HG02981 (cell line): ENCODE data around the gene CCDC57.

ENCODE experiments used
- ATAC-seq: cut with Tn5 transposase; IDR thresholded peaks from one replicate; pipeline ENCODE4 v1.9.1; 2021; ENCODE audit warnings: mild to moderate bottlenecking, moderate library complexity; ENCODE audit not compliant: unreplicated experiment

The CCDC57 gene

DNA sequence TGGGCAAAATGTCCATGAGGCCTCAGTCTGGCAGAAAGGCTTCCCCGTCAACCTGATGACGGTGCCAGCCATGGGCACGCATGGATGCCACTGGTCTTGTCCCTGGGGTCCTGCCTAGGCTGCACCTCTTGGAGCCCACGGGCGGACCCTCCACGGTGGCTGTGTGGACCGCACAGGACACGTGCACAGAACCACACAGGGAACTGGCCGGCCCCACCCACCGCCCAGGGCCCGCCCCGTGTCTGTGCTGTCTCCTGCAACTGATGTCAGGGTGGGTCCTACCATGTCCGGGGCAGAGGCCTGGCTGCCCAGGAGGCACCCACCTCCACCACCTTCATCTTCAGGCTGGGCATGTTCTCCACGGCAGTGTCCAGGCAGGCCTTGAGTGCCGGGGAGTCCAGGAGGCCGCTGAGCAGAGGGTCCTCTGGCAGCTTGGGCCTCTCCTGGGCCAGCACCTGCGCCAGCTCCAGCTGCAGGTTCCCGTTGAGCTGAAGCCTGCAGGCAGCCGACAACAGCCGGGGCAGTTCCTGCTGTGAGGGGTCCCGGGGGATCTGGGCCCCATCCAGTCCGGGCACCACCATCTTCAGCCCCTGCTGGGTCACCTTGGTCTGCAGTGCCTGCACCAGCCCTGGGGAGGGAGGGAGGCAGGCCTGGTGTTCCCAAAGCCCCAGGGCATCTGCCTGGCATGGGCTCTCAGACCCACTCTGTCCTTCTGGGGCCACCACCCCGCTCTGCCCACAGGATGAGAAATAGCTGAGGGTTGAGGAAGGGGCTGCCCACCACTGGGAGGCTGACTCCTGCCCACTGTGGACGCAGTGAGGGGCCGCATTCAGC lies 126.5 kb downstream of the CCDC57 start:
- no peak for ATAC-seq

DNA sequence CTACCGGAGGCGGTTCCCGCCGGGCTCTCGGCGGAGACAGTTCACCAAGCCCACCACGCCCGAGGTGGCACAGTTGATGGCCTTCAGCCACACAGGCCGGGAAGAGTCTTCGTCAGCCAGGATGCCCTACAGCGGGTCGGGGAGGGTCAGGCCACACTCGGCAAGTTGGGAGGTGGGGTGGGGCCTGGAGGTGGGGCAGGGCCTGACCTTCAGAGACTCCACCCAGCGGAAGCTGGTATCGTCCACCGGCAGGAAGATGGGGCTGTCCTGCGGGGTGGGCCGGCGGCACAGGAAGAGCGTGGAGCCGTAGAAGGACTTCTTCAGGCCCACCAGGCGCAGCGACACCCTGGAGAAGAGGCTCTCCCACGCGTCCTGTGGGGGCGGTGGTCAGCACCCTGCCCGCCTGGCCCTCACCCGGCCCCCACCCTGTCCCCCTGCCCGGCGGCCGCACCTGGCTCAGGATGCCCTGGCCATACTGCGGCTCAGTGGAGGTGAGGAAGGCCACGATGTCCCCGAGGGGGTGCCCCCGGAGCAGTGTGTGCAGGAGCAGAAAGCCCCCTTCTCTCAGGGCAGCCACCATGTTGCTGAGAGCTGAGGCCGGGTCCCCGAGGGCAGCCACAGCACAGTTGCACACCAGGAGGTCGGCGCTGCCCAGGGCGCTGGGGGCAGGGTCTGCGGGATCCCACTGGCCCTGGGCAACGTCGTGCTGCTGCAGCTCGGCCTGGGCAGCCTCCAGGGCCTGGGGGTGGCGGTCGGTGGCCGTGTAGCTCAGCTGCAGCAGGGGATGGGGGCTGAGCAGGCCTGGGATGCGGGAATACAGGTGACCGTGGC lies 127.4 kb downstream of the CCDC57 start:
- ATAC-seq = no peak

GRCh38 chr17:82084373-82085030 lies 128.1 kb downstream of the CCDC57 start:
- no peak for ATAC-seq

DNA sequence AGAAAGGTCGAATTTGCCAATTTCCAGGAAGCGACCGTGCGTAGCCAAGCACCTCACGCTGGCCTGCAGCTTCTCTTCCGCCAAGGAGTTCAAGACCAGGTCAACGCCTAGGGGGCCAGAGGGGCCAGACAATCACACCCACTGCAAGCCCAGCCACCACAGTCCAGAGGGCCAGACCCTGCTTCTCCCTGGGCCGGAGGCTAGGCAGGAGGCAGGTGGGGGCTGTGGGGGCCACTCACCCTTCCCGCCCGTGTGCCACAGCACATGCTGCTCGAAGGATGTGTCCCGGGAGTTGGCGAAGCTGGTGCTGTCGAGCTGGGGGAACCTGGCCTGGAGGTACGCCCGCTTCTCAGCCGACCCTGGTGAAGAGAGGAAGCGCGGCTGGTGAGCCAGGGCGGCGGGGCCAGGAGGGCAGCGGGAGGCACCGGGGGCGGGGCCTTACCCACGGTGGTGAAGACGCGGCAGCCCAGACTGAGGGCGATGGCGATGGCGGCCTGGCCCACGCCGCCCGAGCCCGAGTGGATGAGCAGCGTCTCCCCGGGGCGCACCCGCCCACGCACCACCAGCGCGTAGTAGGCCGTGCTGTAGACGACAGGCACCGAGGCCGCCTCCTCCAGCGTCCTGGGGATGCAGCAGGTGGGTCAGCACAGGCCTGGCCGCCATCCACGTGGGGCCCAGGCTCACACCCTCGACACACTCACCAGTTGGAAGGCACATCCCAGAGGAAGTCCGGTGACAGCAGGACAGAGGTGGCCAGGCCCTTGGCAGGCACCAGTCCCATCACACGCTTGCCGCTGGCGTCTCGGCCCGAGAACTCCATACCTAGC lies 128.9 kb downstream of the CCDC57 start:
- no peak for ATAC-seq

DNA sequence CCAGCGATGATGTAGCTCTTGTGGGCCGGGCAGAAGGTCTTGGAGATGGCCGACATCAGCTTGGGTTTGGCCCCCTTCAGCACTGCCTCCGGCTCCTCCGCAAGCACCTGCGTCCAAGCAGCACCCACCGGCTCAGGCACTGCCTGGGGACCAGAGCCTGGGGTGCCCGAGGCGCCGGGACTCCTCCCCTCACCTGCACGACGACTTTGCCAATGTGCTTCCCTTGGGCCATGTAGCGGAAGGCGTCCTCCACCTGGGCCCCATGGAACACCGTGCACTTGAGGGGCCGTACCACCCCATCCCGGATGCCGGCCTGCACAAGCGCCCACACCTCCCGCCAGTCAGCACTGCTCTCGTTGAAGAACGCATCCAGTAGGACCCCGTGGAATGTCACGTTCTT lies 129.6 kb downstream of the CCDC57 start:
- ATAC-seq = no peak

GRCh38 chr17:82082456-82082855 lies 130.2 kb downstream of the CCDC57 start:
- ATAC-seq = no peak

DNA sequence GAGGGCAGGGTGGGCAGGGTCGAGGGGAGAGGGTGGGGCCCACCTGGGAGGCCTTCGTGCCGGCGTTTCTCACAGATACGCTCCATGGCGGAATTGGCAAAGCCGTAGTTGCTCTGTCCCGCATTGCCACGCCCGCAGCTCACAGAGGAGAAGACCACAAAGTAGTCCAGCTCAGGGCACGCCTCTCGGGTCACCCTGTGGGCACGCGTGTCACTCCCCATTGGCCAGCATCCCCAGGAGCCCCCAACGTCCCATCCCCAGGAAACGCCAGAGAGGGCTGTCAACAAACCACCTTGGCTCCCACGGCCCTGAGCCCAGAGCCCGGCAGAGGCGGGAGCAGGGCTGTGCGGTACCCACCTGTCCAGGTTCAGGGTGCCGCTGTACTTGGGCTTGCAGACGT lies 130.7 kb downstream of the CCDC57 start:
- no peak for ATAC-seq

DNA sequence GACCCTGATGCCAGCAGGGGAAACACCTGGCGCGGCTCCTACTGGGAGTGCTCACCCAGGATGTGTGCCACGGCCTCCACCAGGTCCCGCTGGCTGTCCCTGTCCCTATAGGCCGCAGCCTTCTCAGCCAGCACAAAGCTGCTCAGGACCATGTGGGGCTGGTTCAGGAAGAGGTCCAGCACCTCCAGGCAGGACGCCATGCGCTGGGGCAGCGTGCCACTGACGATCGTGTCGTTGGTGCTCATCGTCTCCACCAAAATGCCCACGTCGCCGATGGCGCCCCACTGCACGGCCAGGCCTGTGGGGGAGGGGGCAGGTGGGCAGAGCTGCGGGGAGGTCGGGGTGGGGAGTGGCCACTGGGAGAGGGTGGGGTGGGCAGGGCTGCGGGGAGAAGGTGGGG lies 131.1 kb downstream of the CCDC57 start:
- ATAC-seq = no peak

DNA sequence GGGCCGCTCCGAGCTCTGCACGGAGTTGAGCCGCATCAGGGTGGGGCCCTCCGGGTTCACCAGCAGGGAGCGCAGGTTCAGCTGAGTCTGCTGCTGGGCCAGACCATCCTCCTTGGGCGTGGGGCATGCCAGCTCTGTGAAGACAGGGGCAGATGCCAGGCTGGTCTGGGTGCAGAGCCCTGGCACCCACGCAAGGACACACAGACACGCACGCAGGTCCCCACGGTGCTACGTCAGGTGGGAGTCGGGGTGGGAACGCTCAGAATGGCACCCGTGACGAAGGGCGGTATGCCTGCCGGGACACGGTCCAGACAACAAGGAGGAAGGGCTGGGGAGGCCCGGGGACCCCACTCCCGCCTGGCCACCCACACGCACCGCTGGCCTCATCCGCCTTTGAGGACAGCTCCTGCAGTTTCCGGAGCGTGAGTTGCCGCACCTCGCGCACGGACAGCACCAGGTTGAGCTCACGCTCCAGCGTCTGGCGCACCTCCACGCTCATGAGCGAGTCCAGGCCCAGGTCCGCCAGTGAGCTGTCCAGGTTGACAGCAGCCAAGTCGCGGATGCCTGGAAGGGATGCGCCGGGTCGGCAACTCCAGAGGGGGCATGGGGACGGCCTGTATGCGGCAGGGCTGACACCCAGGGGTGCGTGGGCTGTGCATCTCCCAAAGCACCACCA lies 131.7 kb downstream of the CCDC57 start:
- ATAC-seq = no peak

DNA sequence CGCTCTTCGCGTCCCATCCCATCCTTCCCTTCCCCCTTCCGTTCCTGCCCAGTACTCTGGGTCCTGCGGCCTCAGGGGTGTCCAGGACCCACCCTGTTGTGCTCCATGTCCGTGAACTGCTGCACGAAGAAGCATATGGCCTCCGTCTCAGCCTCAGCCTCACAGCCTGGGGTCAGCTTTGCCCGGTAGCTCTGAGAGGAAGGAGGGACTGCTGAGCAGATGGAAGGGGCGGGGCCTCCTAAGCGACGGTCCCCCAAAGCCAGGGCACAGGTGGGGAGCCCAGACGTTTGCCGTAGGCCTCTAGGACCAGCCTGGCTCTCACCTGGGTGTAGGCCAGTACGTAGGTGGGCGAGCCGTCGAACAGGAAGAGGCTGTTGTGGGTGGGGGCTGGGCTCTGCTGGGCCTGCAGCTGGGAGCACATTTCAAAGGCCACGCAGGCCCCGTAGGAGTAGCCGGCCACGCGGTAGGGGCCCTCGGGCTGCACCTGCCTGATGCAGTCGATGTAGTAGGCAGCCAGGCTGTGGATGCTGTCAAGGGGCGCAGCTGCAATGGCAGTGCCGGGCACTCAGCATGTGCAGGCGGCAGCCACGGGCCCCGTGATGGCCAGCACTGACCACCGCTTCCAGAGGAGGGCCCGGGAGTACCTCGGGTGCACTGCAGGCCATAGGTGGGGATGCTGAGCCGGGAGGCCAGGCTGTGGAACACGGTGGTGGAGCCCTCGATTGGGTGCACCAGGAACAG lies 132.4 kb downstream of the CCDC57 start:
- no peak for ATAC-seq

DNA sequence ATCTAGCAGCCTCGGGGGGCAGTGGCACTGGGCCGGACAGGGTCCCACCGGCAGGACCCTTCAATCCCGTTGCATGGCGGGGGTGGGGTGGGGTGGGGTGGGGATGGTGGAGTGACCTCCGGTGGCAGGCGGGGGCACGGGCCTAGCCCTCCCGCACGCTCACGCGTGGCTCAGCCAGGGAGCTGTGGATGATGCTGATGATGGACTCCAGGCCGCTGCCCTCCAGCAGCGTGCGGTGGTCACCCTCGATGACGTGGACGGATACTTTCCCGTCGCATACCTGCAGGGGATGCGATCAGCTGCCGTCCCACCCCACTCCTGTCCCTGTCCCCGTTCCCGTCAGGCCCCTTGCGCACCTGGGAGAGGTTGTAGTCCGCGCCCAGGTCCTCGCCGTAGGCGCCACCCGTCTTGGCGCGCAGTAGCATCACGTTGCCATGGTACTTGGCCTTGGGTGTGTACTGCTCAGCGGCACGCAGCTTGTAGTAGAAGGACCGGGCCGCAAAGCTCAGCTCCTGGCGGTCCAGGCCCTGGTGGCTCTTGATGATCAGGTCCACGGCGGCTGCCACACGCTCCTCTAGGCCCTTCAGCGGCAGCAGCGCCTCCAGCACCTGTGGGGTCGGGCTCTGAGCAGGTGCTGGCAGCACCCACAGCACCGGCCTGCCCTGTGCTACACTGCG lies 133.5 kb downstream of the CCDC57 start:
- no peak for ATAC-seq

DNA sequence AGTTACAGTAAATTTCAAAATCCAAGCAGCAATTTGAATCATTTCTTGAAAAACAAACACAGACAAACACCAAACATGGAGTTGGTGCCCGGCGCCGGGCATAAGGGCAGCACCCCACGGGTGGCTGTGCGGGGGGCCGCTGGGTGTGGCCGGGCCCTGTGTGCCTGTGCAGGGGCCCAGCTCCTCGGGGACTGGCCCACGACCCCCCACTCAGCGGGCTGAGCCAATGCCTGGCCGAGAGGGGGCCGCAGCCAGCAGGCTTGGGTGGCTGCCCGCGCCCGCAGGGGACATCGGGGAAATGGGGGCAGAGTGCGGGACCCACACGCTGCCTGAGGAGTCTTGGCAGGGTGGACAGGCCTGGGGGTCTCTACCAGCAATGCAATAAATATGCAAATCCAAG lies 134.2 kb downstream of the CCDC57 start:
- ATAC-seq = no peak

GRCh38 chr17:82077617-82078358 lies 134.9 kb downstream of the CCDC57 start:
- ATAC-seq = no peak

DNA sequence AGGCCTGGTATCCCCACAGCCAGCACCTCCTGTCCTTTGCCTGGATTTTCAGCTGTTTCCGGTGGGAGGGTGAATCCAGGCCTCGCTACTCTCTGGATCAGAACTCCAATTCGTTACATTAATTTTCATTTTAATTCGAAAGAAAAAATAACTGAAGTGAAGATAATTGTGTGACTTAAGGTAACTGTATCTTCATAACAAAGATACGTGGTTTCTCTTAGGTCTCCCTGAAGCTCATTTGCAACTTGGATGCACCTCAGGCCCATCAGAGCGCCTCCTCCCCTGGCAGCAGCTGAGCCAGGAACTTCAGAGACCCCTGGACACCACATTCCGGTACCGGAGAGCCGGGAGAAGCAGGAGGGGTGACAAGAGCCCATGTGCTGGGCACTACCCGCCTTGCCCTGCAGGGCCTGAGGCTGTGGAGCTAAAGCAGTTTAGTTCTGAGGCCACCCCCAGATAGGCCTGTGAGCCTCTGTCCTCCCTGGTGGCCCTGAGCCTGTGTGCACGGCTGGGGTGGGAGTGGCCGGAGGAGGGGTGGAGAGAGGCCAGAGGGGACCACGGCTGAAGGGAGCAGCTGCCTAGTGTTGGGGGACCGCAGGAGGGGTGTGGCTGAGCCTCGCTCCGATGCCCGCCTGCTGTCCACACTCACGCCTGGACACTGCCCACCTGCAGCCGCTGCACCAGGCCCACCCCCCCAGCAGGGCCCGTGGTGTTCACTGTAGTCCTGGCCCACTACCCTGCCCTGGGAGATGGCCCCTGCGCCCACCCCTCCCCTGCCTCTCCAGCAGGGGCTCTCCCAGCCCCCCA lies 135.7 kb downstream of the CCDC57 start:
- no peak for ATAC-seq

- no peak for ATAC-seq
These were observed 136.4 kb downstream of the CCDC57 start for GRCh38 chr17:82076018-82076784.

DNA sequence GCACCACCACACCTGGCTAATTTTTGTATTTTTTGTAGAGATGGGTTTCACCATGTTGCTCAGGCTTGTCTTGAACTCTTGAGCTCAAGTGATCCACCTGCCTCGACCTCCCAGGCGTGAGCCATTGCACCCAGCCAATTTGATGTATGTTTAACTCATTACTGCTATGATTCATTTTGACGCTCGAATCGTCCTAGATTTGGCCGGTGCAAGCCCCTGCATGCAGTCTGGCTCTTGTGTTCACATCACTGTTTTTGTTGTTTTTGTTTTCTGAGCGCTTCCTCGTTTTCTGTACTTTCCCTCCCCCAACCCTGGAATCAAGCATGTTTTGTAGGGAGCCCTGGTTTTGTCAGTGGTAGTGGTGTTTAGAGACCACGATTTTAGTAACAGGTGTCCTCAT lies 139.2 kb downstream of the CCDC57 start:
- ATAC-seq = no peak

- no peak for ATAC-seq
These were observed 139.8 kb downstream of the CCDC57 start for GRCh38 chr17:82072827-82073226.
